K562 (cell line): Measurements from ENCODE around the gene NINJ2. TPM values are rescaled to one million over a fixed set of nuclear protein-coding genes. Genes with fewer than 3 reads are reported as not detected.
A peak's percentile ranks its signal among the peaks of the same experiment; 100 is the strongest.

Source experiments
- ATAC-seq: fragments of 200-7000 bp; cut with Tn5 transposase; 3 replicates; pipeline ENCODE4 v1.9.1; 2020; ENCODE audit warnings: moderate library complexity
- BruUV-seq: library from RNA; stranded (reverse); fragments of 400-500 nt; replicated peaks from 2 replicates; lab custom pipeline; 2021; lab: Mats Ljungman, UMichigan
- CTCF ChIA-PET: fragments of 300-600 bp; formaldehyde crosslinking; extraction: SDS; loops from one replicate; lab custom pipeline; 2021; ENCODE audit warnings: low intra/inter-chr PET ratio; lab: Yijun Ruan, JAX
- POLR2A ChIA-PET: fragments of 300-600, 350-650 bp; sonication (Branson Sonifier 250); formaldehyde crosslinking; extraction: SDS; loops from one replicate; lab custom pipeline; 2021; ENCODE audit warnings: antibody characterized with exemption, inconsistent platforms; lab: Yijun Ruan, JAX
- DNase-seq, 4 experiments: peaks; one replicate each; pipeline versions ENCODE4 v3.0.0 to v3.0.0-alpha.2; 2011 to 2018; ENCODE audit warnings: low spot score in 3 of 4, mixed read lengths in 3 of 4; ENCODE audit errors: extremely low read depth in 1 of 4
- FAIRE-seq: peaks from 2 replicates; lab custom pipeline; 2011; peaks lifted over from hg19 to GRCh38; lab: Jason Lieb, UNC
- H2AFZ ChIP-seq: 2 replicates; pipeline ENCODE4 v1.6.0; 2011; ENCODE audit warnings: low read depth, low read length, control low read depth, inconsistent platforms
- H3K27ac ChIP-seq: fragments of 200-600 bp; 3 replicates; pipeline ENCODE4 v1.8.0; 2011; ENCODE audit warnings: low read depth, mild to moderate bottlenecking, control low read depth, inconsistent platforms, low read length, moderate library complexity, mixed read lengths; ENCODE audit errors: extremely low read depth
- H3K27me3 ChIP-seq, 2 experiments: fragments of 300-600 bp in 1 of 2; 2 replicates in 1 of 2; 3 replicates in 1 of 2; pipeline versions ENCODE4 v1.6.0 to v1.8.0; 2011; ENCODE audit warnings: inconsistent platforms in 2 of 2, low read length in 2 of 2, mild to moderate bottlenecking in 1 of 2, mixed read lengths in 1 of 2, moderate library complexity in 1 of 2; ENCODE audit not compliant: control insufficient read depth in 2 of 2, insufficient read depth in 2 of 2
- H3K36me3 ChIP-seq: fragments of 300-600 bp; 3 replicates; pipeline ENCODE4 v1.8.0; 2011; ENCODE audit warnings: mild to moderate bottlenecking, low read length, inconsistent platforms; ENCODE audit not compliant: control insufficient read depth, insufficient read depth
- H3K4me1 ChIP-seq, 2 experiments: fragments of 200-600 bp in 1 of 2; replicated peaks in 1 of 2; 2 replicates in 1 of 2; 3 replicates in 1 of 2; pipeline versions ENCODE4 v1.5.1 to v1.8.0; 2011; ENCODE audit warnings: inconsistent platforms in 2 of 2, low read length in 2 of 2, mild to moderate bottlenecking in 1 of 2, mixed read lengths in 1 of 2, moderate library complexity in 1 of 2; ENCODE audit not compliant: control insufficient read depth in 2 of 2, insufficient read depth in 2 of 2
- H3K4me2 ChIP-seq: 2 replicates; pipeline ENCODE4 v1.6.1; 2011; ENCODE audit warnings: low read length, control low read depth, inconsistent platforms, mixed read lengths; ENCODE audit not compliant: insufficient read depth
- H3K4me3 ChIP-seq: fragments of 200-600 bp; sonication (generic), shearing (Covaris generic); 2 replicates; pipeline ENCODE4 v1.5.1; 2016; ENCODE audit warnings: control low read depth, inconsistent platforms
- H3K79me2 ChIP-seq: fragments of 200-600 bp; 3 replicates; pipeline ENCODE4 v1.8.0; 2011; ENCODE audit warnings: low read length, inconsistent platforms; ENCODE audit not compliant: control insufficient read depth, insufficient read depth
- H3K9ac ChIP-seq, 2 experiments: 2 replicates each; pipeline versions ENCODE4 v1.6.0 to v1.6.1; 2011; ENCODE audit warnings: low read depth in 2 of 2, low read length in 2 of 2, control low read depth in 1 of 2, inconsistent platforms in 1 of 2, mild to moderate bottlenecking in 1 of 2, mixed read lengths in 1 of 2; ENCODE audit not compliant: insufficient read depth in 1 of 2
- H3K9me1 ChIP-seq: one replicate; pipeline ENCODE4 v1.6.0; 2011; ENCODE audit warnings: inconsistent platforms, mild to moderate bottlenecking, low read length, moderate library complexity; ENCODE audit not compliant: control insufficient read depth, insufficient read depth
- H3K9me3 ChIP-seq: replicated peaks from 2 replicates; pipeline ENCODE4 v1.5.1; 2011; ENCODE audit warnings: low read depth, low read length, inconsistent platforms; ENCODE audit not compliant: control insufficient read depth, insufficient read depth
- H4K20me1 ChIP-seq: replicated peaks from 2 replicates; pipeline ENCODE4 v1.6.1; 2011; ENCODE audit warnings: low read length, inconsistent platforms, mixed read lengths; ENCODE audit not compliant: control insufficient read depth, insufficient read depth
- C11orf30 ChIP-seq: fragments of 450-650 bp; IDR thresholded peaks from 2 replicates; pipeline ENCODE4 v1.6.1; 2016; ENCODE audit warnings: low read depth, mild to moderate bottlenecking
- ID3 ChIP-seq, 2 experiments: fragments of 250-450 bp in 1 of 2; fragments of 450-650 bp in 1 of 2; sonication (Bioruptor Pico) in 1 of 2; IDR thresholded peaks; 2 replicates each; pipeline versions ENCODE4 v1.6.1 to v1.8.0; 2016 to 2021; ENCODE audit warnings: mild to moderate bottlenecking in 2 of 2, moderate library complexity in 2 of 2, missing compliant biosample characterization in 1 of 2, missing genetic modification characterization in 1 of 2
- NR1H2 ChIP-seq: sonication (generic); formaldehyde crosslinking; IDR thresholded peaks from 2 replicates; pipeline ENCODE4 v1.4.0; 2020; ENCODE audit warnings: mild to moderate bottlenecking, missing genetic modification reagents
- ZKSCAN1 ChIP-seq: fragments of 150-350 bp; IDR thresholded peaks from 2 replicates; pipeline ENCODE4 v1.6.1; 2016; ENCODE audit warnings: low read depth, low read length
- ZNF316 ChIP-seq: fragments of 450-650 bp; IDR thresholded peaks from 2 replicates; pipeline ENCODE4 v1.6.1; 2016
- ZNF655 ChIP-seq: fragments of 250-450 bp; sonication (Bioruptor Pico); IDR thresholded peaks from 2 replicates; pipeline ENCODE4 v1.5.0; 2021
- WGBS: fragments of 100-300 bp; shearing (Covaris generic); methylation state at CpG from one replicate; pipeline ENCODE4 v1.1.6; 2016; ENCODE audit warnings: low coverage, mixed read lengths; ENCODE audit not compliant: insufficient coverage; ENCODE audit errors: missing lambda C conversion rate; 5-methylcytosine and 5-hydroxymethylcytosine counted together
- in situ Hi-C: fragments of 300-500 bp; cut with MboI; formaldehyde crosslinking; loops from 4 replicates; pipeline ENCODE4 v1.15.0; 2018; ENCODE audit warnings: inconsistent platforms, mixed read lengths
- intact Hi-C: fragments of 100-400 bp; cut with micrococcal nuclease; formaldehyde crosslinking; loops from 2 replicates; pipeline ENCODE4 v1.14.2; 2022
- polyA plus RNA-seq, 8 experiments: library from polyadenylated mRNA; depleted of rRNA in 4 of 8; stranded (reverse) in 5 of 8; unstranded in 3 of 8; fragments of >200 nt; fragmentation: Nextera tagmentation in 2 of 8; fragmentation: Illumina TruSeq in 1 of 8; extraction: Ambion mirVana in 2 of 8; extraction: Trizol in 1 of 8; gene quantifications; 2 replicates each; pipeline versions ENCODE4 v1.2.1 to v1.2.3, GENCODE V29; 2011 to 2014; ENCODE audit warnings: inconsistent platforms in 1 of 8, missing spikeins in 1 of 8
- total RNA-seq, 7 experiments: library from RNA; depleted of rRNA in 6 of 7; stranded (reverse); fragments of >200 nt in 6 of 7; fragmentation: Illumina TruSeq in 2 of 7; extraction: Trizol in 2 of 7; gene quantifications; 2 replicates each; pipeline versions ENCODE4 v1.2.1 to v1.2.3, GENCODE V29; 2011 to 2021; ENCODE audit warnings: low replicate concordance in 1 of 7
- TF ChIP-seq, protein P1 (sequence below): fragments of 250-450 bp; sonication (Bioruptor Pico); IDR thresholded peaks from 2 replicates; pipeline ENCODE4 v1.5.0; 2022; ENCODE audit warnings: mild to moderate bottlenecking
- TF ChIP-seq, protein P2 (sequence below): sonication (generic); formaldehyde crosslinking; IDR thresholded peaks from 2 replicates; pipeline ENCODE4 v1.8.1; 2023; ENCODE audit warnings: mild to moderate bottlenecking, missing genetic modification reagents

Gene NINJ2
- total and polyA plus RNA-seq, 9 of the 15 experiments (the other 6 are each of a cell fraction or from before 2014, with no cell fraction given), result 2.6 to 16.0 (median 4.5) TPM

DNA sequence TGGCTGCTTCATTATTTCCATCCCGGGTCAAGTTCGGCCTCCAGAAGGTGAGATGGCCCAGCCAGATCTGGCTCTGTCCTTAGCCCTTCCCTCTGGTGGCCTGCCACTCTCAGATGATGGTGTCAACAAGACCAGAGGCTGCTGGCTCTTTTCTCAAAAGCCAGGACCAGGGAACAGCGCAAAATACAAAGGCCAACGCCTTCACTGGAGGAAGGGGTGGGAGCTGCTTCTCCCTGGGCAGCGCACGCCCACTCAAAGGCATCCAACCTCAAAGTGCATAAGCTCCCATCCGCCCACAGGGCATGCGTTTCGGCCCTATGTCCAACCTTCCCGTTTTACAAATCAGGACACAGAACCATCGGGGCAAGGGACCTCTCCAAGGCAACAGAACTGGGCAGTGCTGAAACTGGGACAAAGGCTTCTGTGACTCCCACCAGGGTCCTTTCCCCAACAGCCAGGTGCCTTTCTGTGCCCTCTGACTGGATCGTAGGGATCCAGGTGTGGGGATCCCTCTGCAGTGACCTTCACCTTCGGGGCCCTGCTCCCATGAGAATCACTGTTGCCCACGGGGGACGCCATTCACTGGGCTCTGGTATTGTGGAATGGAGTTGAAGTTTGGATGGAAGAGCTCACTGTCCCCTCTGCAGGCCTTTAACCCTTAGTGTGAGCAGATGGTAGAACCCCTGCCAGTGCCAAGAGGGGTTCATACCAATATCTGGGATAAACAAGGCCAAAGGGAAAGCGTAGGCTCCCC is 76.8 kb downstream of the NINJ2 start (continued):
- TF ChIP-seq, protein P1, sequence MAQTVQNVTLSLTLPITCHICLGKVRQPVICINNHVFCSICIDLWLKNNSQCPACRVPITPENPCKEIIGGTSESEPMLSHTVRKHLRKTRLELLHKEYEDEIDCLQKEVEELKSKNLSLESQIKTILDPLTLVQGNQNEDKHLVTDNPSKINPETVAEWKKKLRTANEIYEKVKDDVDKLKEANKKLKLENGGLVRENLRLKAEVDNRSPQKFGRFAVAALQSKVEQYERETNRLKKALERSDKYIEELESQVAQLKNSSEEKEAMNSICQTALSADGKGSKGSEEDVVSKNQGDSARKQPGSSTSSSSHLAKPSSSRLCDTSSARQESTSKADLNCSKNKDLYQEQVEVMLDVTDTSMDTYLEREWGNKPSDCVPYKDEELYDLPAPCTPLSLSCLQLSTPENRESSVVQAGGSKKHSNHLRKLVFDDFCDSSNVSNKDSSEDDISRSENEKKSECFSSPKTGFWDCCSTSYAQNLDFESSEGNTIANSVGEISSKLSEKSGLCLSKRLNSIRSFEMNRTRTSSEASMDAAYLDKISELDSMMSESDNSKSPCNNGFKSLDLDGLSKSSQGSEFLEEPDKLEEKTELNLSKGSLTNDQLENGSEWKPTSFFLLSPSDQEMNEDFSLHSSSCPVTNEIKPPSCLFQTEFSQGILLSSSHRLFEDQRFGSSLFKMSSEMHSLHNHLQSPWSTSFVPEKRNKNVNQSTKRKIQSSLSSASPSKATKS (CRISPR knock-in tag), result no peak
- TF ChIP-seq ZNF655 (CRISPR knock-in tag), result no peak

DNA sequence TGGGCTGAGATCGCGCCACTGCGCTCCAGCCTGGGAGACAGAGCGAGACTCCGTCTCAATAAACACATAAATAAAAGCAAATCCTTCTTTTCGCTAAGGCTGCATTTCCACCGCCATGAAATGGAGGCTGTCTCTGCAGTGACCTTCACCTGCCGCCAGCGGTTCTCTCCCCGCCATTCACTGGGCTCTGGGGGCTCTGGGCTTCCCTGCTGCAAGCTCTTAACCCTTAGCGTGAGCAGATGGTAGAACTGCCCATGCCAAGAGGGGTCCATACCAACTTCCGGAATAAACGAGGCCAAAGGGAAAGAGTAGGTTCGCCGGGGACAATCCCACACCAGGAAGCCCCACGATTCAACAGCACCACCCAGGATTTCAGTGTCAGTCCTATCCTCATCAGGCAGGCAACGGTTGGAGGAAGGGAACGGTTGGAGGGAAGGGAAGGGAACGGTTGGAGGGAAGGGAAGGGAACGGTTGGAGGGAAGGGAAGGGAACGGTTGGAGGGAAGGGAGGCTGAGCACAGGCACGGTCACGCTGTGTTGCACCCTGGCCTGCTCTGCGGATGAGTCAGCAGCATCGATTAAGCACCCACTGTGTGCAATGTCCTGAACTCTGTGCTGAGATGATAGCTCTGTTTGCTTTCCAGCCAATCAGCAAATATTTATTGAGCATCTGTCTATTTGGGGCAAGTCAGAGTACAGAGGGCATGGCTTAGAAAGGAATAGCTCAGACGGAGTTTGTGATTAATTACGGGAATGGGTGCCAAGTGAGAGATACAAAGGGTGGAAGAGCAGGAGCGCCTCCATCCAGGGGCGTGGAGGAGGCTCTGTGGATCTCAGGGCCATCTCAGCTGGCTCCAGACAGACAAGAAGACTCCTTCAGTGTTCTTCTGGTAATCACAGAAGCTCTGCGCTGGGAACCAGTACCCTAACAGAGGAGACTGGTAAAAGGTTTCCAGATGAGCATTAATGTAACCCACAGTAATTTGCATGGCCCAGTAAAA is 77.9 kb downstream of the NINJ2 start:
- FAIRE-seq, result peak; percentile 58
- BruUV-seq, result no TSS peak
- H3K4me3 ChIP-seq, result no peak overlapping the region
- H3K4me1 ChIP-seq, result peaks cover 20 to 26% of the 10 kb centered on the region in 2 experiments; a peak in 4 of 5 replicates
- WGBS, result 84% methylated on average over 16 of the region's 30 CpGs
- intact Hi-C loops (no loop called here), in situ Hi-C loops (no loop called here)
- H3K27ac ChIP-seq, result no peak overlapping the region
- DNase-seq, result no peak
- H3K9me3 ChIP-seq, result peaks cover 6% of the 10 kb centered on the region
- H3K9ac ChIP-seq, result no peak overlapping the region
- ATAC-seq, result no peak
- ChIA-PET CTCF (no interaction called here), POLR2A (interaction anchor here (0.5 to 0.6 kb wide), 3 partner anchors 9 to 737 kb away, joined by 3 to 4 read pairs (median 3); no protein-coding TSS in a partner anchor)
- H3K27me3 ChIP-seq, result no peaks in the 10 kb centered on the region
- H2AFZ ChIP-seq, result no peak overlapping the region
- TF ChIP-seq ZNF316 (peak; percentile 23; the same call in 1 of the 2 replicates), C11orf30 (peak; percentile 17; the same call in 1 of the 2 replicates), NR1H2 (CRISPR knock-in tag) (no peak), ID3 (CRISPR knock-in tag; IDR thresholded peaks at IDR 0.05) (no peak), ID3 (tag; IDR thresholded peaks at IDR 0.05) (no peak), ZKSCAN1 (peak; percentile 81)
- TF ChIP-seq, protein P2, sequence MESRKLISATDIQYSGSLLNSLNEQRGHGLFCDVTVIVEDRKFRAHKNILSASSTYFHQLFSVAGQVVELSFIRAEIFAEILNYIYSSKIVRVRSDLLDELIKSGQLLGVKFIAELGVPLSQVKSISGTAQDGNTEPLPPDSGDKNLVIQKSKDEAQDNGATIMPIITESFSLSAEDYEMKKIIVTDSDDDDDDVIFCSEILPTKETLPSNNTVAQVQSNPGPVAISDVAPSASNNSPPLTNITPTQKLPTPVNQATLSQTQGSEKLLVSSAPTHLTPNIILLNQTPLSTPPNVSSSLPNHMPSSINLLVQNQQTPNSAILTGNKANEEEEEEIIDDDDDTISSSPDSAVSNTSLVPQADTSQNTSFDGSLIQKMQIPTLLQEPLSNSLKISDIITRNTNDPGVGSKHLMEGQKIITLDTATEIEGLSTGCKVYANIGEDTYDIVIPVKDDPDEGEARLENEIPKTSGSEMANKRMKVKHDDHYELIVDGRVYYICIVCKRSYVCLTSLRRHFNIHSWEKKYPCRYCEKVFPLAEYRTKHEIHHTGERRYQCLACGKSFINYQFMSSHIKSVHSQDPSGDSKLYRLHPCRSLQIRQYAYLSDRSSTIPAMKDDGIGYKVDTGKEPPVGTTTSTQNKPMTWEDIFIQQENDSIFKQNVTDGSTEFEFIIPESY, result peak; percentile 82
- no peaks in the 10 kb centered on the region for H3K36me3 ChIP-seq
- no peaks in the 10 kb centered on the region for H3K79me2 ChIP-seq
- no peaks in the 10 kb centered on the region for H3K9me1 ChIP-seq
- H3K4me2 ChIP-seq, result no peak overlapping the region
- no peaks in the 10 kb centered on the region for H4K20me1 ChIP-seq
